Measurements from ENCODE around the gene CCT7. TPM values are rescaled to one million over a fixed set of nuclear protein-coding genes. Genes with fewer than 3 reads are reported as not detected.

The CCT7 gene
- total RNA-seq, 1 experiment from 2014 or later = 637 TPM

- no peak for TF ChIP-seq REST (IDR thresholded peaks at IDR 0.05; ENCODE audit: low read depth)
Measured at GRCh38 chr2:73246850-73247249, 12.7 kb downstream of the CCT7 start (continued).

GRCh38 chr2:73249636-73250035, 15.5 kb downstream of the CCT7 start:
- BruUV-seq (replicated peaks) = no TSS peak
- RAD21 ChIA-PET (ENCODE audit: low non-redundant PET in 1 of 2, low total read pairs in 2 of 2, uncharacterized antibody in 2 of 2, unreplicated experiment in 2 of 2) = no interaction called here
- POLR2A ChIA-PET = no interaction called here
- peaks cover 49% of the 10 kb centered on the region for H3K79me2 ChIP-seq (ENCODE audit: insufficient read depth, low read length)
- H3K9me3 ChIP-seq (ENCODE audit: control insufficient read depth in 1 of 2, insufficient read depth in 1 of 2, low read depth in 1 of 2, low read length in 2 of 2) = no peaks in the 10 kb centered on the region
- no peaks in the 10 kb centered on the region for H3K27me3 ChIP-seq (ENCODE audit: insufficient read depth, low read length)
- no peak overlapping the region for H3K4me3 ChIP-seq (replicated peaks in 1 of 2; ENCODE audit: low read depth in 1 of 2, low read length in 2 of 2)
- CTCF ChIA-PET = no interaction called here
- TF ChIP-seq CTCF (IDR thresholded peaks at IDR 0.05 in 2 of 3, conservative IDR thresholded peaks at IDR 0.05 in 1 of 3; ENCODE audit: borderline replicate concordance in 1 of 3, insufficient read depth in 1 of 3, low read depth in 2 of 3, low read length in 2 of 3) (no peak), JUND (IDR thresholded peaks at IDR 0.05) (no peak), YY1 (IDR thresholded peaks at IDR 0.05; ENCODE audit: extremely low read depth, insufficient replicate concordance, low read depth, low read length) (no peak), SIN3A (IDR thresholded peaks at IDR 0.05; ENCODE audit: low read depth) (no peak)
- no peak overlapping the region for H2AFZ ChIP-seq (ENCODE audit: low read depth, low read length, poor library complexity, severe bottlenecking)
- H3K9me2 ChIP-seq (ENCODE audit: insufficient read depth) = no peaks in the 10 kb centered on the region
- H3K4me2 ChIP-seq (ENCODE audit: low read length) = no peak overlapping the region
- no peaks in the 10 kb centered on the region for H3K4me1 ChIP-seq (ENCODE audit: control insufficient read depth in 1 of 2, insufficient read depth in 2 of 2, low read length in 2 of 2)
- DNase-seq (ENCODE audit: low read depth, low spot score) = no peak
- H3K36me3 ChIP-seq (ENCODE audit: control insufficient read depth in 1 of 2, insufficient read depth in 2 of 2, low read length in 2 of 2) = peaks cover 74 to 79% of the 10 kb centered on the region in 2 experiments
- H3K27ac ChIP-seq (ENCODE audit: low read depth, low read length) = no peak overlapping the region
- peaks cover 15% of the 10 kb centered on the region; the same call in 1 of the 2 replicates for H4K20me1 ChIP-seq (ENCODE audit: insufficient read depth)
- ATAC-seq = no peak
- intact Hi-C loops (cut with micrococcal nuclease) = no loop called here
- no peak overlapping the region for H3K9ac ChIP-seq (ENCODE audit: low read length)

Data from HCT116 (cell line).